Prostate gland (tissue), 2 donors: ENCODE results near the gene RYR3.

Experiments used
- CTCF ChIP-seq, 4 experiments: fragments of 200-600 bp in 2 of 4; fragments of 450-650 bp in 2 of 4; sonication (generic) in 2 of 4; IDR thresholded peaks; 1 replicate in 3 of 4; 2 replicates in 1 of 4; pipeline ENCODE4 v1.5.1; 2016 to 2019; ENCODE audit warnings: antibody characterized with exemption in 4 of 4, mild to moderate bottlenecking in 2 of 4, moderate library complexity in 2 of 4
- POLR2A ChIP-seq: fragments of 450-650 bp; IDR thresholded peaks from one replicate; pipeline ENCODE4 v1.6.1; 2016; ENCODE audit warnings: antibody characterized with exemption, mild to moderate bottlenecking
- POLR2AphosphoS5 ChIP-seq: sonication (generic); formaldehyde crosslinking; IDR thresholded peaks from one replicate; pipeline ENCODE4 v1.6.1; 2017; ENCODE audit warnings: antibody characterized with exemption

GRCh38 chr15:33516563-33516962 is 205.8 kb downstream of the RYR3 start:
- no peak for TF ChIP-seq CTCF (IDR thresholded peaks at IDR 0.05)
- no peak for TF ChIP-seq POLR2AphosphoS5
- TF ChIP-seq POLR2A, result no peak
